GM19438 (cell line): ENCODE results near the gene NPIPB12.
"Not testable (repeated sequence)": the region's sequence is repeated elsewhere in the genome, so short reads cannot be mapped to it uniquely, and the experiment has no call there.

ENCODE experiments used
- ATAC-seq: cut with Tn5 transposase; IDR thresholded peaks from one replicate; pipeline ENCODE4 v1.9.1; 2021; ENCODE audit warnings: low read depth; ENCODE audit not compliant: unreplicated experiment

The NPIPB12 gene

GRCh38 chr16:29506308-29506707 lies at the start of gene NPIPB12:
NPIPB12 (minus strand) TSS chr16:29506408.
- ATAC-seq, result not testable (repeated sequence)

- not testable (repeated sequence) for ATAC-seq
Measured at GRCh38 chr16:29521520-29521919, 15.3 kb upstream of the NPIPB12 start.

GRCh38 chr16:29482276-29482675 lies 23.9 kb downstream of the NPIPB12 start:
- not testable (repeated sequence) for ATAC-seq

- not testable (repeated sequence) for ATAC-seq
Measured at GRCh38 chr16:29472065-29472464, 34.1 kb downstream of the NPIPB12 start.

- ATAC-seq, result not testable (repeated sequence)
Measured at GRCh38 chr16:29469660-29470059, 36.5 kb downstream of the NPIPB12 start.

GRCh38 chr16:29467654-29468366 lies 38.4 kb downstream of the NPIPB12 start:
- not testable (repeated sequence) for ATAC-seq

- ATAC-seq, result not testable (repeated sequence)
Measured at GRCh38 chr16:29466904-29467303, 39.3 kb downstream of the NPIPB12 start.

- not testable (repeated sequence) for ATAC-seq
Measured at GRCh38 chr16:29465985-29466824, 40.0 kb downstream of the NPIPB12 start.

GRCh38 chr16:29460647-29461030 lies 45.6 kb downstream of the NPIPB12 start:
- ATAC-seq, result not testable (repeated sequence)

GRCh38 chr16:29459706-29460646 lies 46.2 kb downstream of the NPIPB12 start, which contains the start of gene SULT1A4:
SULT1A4 (plus strand) TSS chr16:29459913; CDS start chr16:29461386, 1,473 bp downstream.
- ATAC-seq, result not testable (repeated sequence)

- ATAC-seq, result not testable (repeated sequence)
Measured at GRCh38 chr16:29457660-29458059, 48.5 kb downstream of the NPIPB12 start.

GRCh38 chr16:29454828-29455227 lies 51.4 kb downstream of the NPIPB12 start:
- peak; percentile 62 for ATAC-seq

GRCh38 chr16:29454269-29454668 lies 51.9 kb downstream of the NPIPB12 start, which contains the start of the genes BOLA2 and SLX1B:
BOLA2 (minus strand) TSS chr16:29454351; CDS start chr16:29454253, 98 bp downstream.
SLX1B (plus strand) TSS chr16:29454533.
- peak; percentile 85 for ATAC-seq

GRCh38 chr16:29453754-29454153 lies 52.5 kb downstream of the NPIPB12 start:
- ATAC-seq, result peak; percentile 20
